WTC11 (cell line): Measurements from ENCODE around the gene ARHGAP10.

Experiments
- ATF3 ChIP-seq: sonication (generic); formaldehyde crosslinking; conservative IDR thresholded peaks from 2 replicates; pipeline ENCODE4 v1.8.1; 2022; ENCODE audit warnings: mild to moderate bottlenecking, missing genetic modification reagents
- ESRRA ChIP-seq: sonication (generic); formaldehyde crosslinking; IDR thresholded peaks from 2 replicates; pipeline ENCODE4 v1.8.1; 2022; ENCODE audit warnings: mild to moderate bottlenecking, missing genetic modification reagents, borderline replicate concordance
- NFE2L1 ChIP-seq: sonication (generic); formaldehyde crosslinking; IDR thresholded peaks from 2 replicates; pipeline ENCODE4 v1.8.1; 2023; ENCODE audit warnings: missing genetic modification reagents
- ZNF138 ChIP-seq: sonication (generic); formaldehyde crosslinking; conservative IDR thresholded peaks from 2 replicates; pipeline ENCODE4 v1.8.1; 2022; ENCODE audit warnings: mild to moderate bottlenecking, moderate library complexity, missing genetic modification reagents
- TF ChIP-seq, protein P1 (sequence below): fragments of 200-600 bp; IDR thresholded peaks from 2 replicates; pipeline ENCODE4 v1.8.0; 2022; ENCODE audit warnings: antibody characterized with exemption

DNA sequence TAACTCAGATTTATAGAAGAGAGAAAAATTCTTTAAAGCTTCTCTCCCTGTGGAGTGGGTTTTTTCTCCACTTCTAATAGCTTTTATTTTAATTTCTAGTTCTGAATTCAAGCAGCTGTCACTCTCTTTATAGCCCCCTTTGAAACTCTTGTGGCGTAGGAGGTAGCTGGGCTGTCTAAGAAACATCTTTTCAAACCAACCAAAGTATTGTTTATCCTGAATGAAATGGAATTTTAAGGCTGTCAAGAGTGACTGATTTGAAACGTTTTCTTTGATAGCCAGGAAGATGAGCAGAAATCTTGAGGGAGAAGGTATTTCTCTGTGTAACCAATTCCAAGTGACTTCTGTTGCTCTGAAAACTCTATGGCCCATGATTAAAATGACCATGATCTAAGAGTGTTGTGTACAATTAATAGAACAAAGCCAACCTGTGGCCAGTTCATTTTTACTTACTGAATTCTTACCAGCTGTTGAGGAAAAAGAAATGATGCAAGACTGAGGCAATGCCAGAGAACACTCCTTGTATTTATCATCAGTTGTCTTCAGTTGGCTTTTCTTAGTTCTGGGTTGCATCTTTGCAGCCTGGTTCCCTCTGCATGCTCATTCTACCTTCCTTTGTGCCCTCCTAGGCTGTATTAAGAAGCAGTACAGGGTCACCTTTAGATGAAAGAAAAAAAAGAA is 298.4 kb downstream of the ARHGAP10 start:
- TF ChIP-seq ATF3 (CRISPR knock-in tag) (no peak), NFE2L1 (CRISPR knock-in tag) (no peak), ZNF138 (CRISPR knock-in tag) (no peak), ESRRA (CRISPR knock-in tag) (no peak)
- TF ChIP-seq, protein P1, sequence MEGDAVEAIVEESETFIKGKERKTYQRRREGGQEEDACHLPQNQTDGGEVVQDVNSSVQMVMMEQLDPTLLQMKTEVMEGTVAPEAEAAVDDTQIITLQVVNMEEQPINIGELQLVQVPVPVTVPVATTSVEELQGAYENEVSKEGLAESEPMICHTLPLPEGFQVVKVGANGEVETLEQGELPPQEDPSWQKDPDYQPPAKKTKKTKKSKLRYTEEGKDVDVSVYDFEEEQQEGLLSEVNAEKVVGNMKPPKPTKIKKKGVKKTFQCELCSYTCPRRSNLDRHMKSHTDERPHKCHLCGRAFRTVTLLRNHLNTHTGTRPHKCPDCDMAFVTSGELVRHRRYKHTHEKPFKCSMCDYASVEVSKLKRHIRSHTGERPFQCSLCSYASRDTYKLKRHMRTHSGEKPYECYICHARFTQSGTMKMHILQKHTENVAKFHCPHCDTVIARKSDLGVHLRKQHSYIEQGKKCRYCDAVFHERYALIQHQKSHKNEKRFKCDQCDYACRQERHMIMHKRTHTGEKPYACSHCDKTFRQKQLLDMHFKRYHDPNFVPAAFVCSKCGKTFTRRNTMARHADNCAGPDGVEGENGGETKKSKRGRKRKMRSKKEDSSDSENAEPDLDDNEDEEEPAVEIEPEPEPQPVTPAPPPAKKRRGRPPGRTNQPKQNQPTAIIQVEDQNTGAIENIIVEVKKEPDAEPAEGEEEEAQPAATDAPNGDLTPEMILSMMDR = no peak
